Glutamatergic neuron (in vitro differentiated cells): Measurements from ENCODE around the gene SYNJ2. TPM values are rescaled to one million over a fixed set of nuclear protein-coding genes. Genes with fewer than 3 reads are reported as not detected.

Experiments
- DNase-seq: peaks from one replicate; pipeline ENCODE4 v3.0.0; 2022
- H3K27ac Mint-ChIP-seq: one replicate; pipeline ENCODE4 v1.8.0; 2020; ENCODE audit warnings: mild to moderate bottlenecking, mixed read lengths, inconsistent platforms; ENCODE audit not compliant: unreplicated experiment
- H3K27me3 Mint-ChIP-seq: one replicate; pipeline ENCODE4 v1.8.0; 2020; ENCODE audit warnings: mild to moderate bottlenecking, moderate library complexity, mixed read lengths, inconsistent platforms; ENCODE audit not compliant: unreplicated experiment
- H3K36me3 Mint-ChIP-seq: one replicate; pipeline ENCODE4 v1.8.0; 2020; ENCODE audit warnings: mild to moderate bottlenecking, mixed read lengths, inconsistent platforms; ENCODE audit not compliant: unreplicated experiment
- H3K4me1 Mint-ChIP-seq: one replicate; pipeline ENCODE4 v1.8.0; 2020; ENCODE audit warnings: mild to moderate bottlenecking, low read depth, mixed read lengths, inconsistent platforms; ENCODE audit not compliant: unreplicated experiment
- H3K4me3 Mint-ChIP-seq: one replicate; pipeline ENCODE4 v1.8.0; 2020; ENCODE audit warnings: mild to moderate bottlenecking, mixed read lengths, inconsistent platforms; ENCODE audit not compliant: unreplicated experiment
- H3K9me3 Mint-ChIP-seq: one replicate; pipeline ENCODE4 v1.8.0; 2020; ENCODE audit warnings: mild to moderate bottlenecking, moderate library complexity, mixed read lengths, inconsistent platforms; ENCODE audit not compliant: unreplicated experiment
- total RNA-seq: library from RNA; stranded (reverse); fragmentation: NEBNext Ultra II Directional; extraction: Animal tissue kit (Norgen Biotek cat#: 25700); gene quantifications from one replicate; pipeline ENCODE4 v1.2.1, GENCODE V29; 2021; ENCODE audit not compliant: unreplicated experiment
- TF ChIP-seq, protein P1 (sequence below): fragments of 200-600 bp; sonication (generic); IDR thresholded peaks from one replicate; pipeline ENCODE4 v1.5.0; 2021; ENCODE audit not compliant: partially characterized antibody, unreplicated experiment

Gene SYNJ2
- total RNA-seq, 1 donor from 2014 or later, result 2.4 TPM

DNA sequence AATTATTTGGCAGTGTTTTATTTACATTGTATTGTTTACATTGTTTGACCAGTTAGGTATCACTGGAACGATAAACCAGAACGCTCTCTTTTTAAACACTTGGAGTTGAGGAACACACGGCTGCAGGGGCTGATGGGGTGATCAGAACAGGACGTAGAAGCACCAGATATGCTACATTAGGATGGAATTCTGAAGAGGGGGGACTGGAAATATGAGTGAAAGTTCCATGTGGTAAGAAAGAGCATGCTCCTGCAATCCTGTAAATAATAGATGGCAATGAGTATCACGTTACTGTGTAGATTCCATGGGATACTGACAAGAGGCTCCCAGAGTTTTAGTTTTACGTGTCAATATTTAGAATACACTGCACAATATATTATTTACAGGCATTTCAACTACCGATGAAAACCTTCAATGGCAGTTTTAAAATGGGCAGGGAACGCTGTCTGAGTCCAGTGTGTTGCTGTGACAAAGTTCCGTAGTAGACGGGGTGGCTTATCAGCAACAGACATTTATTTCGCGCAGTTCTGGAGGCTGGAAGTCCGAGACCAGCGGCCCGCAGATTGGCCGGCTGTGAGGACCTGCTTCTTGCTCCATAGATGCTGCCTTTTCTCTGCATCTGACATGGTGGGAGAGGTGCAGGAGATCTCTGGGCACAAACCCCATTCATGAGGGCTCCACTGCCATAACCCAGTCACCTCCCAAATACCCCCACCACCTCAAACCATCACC is 43.1 kb downstream of the SYNJ2 start:
- H3K4me1 Mint-ChIP-seq, result peaks cover 13% of the 10 kb centered on the region
- peaks cover 7% of the 10 kb centered on the region for H3K9me3 Mint-ChIP-seq
- H3K36me3 Mint-ChIP-seq, result peaks cover 4% of the 10 kb centered on the region
- DNase-seq, result no peak
- H3K27me3 Mint-ChIP-seq, result peaks cover 9% of the 10 kb centered on the region
- no peak overlapping the region for H3K4me3 Mint-ChIP-seq
- H3K27ac Mint-ChIP-seq, result no peak overlapping the region
- TF ChIP-seq, protein P1, sequence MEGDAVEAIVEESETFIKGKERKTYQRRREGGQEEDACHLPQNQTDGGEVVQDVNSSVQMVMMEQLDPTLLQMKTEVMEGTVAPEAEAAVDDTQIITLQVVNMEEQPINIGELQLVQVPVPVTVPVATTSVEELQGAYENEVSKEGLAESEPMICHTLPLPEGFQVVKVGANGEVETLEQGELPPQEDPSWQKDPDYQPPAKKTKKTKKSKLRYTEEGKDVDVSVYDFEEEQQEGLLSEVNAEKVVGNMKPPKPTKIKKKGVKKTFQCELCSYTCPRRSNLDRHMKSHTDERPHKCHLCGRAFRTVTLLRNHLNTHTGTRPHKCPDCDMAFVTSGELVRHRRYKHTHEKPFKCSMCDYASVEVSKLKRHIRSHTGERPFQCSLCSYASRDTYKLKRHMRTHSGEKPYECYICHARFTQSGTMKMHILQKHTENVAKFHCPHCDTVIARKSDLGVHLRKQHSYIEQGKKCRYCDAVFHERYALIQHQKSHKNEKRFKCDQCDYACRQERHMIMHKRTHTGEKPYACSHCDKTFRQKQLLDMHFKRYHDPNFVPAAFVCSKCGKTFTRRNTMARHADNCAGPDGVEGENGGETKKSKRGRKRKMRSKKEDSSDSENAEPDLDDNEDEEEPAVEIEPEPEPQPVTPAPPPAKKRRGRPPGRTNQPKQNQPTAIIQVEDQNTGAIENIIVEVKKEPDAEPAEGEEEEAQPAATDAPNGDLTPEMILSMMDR, result no peak

DNA sequence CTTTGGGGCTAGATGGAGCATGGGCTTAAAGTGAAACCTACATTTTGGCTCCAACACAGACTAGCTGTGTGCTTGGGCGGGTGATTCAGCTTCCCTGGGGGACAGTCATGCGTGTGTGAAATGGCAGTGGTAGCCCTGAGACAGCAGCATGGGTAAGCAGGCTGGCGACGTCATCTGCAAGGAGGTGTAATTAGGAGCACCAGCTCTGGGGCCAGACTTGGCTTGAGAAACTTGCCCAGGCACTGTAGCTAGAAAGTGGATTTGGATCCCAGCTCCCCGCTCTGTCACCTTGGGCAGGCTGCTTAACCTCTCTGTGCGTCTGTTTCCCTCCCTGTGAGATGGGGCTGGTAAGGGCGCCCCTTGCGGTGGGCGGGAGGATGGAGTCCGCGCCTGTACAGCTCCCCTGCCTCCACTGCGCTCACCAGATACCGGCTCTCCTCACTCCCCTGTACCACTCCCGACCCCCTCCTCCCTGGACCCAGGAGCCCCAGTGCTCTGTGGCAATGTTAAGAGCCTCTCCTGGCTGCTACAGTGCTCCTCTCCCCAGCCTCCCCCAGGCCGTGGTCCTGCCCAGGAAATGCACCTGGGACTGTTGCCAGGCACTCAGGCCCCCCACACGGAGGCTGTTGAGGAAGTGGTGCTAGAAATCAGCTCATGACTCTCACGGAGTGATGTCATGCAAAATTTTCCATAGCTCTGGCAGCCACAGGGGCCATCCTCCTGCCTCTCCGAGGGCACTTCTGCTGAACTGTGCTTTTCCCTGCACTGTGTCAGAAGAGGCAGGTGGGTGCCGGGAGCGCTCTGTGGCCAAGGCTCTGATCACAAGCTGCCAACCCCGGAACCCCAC is 44.6 kb downstream of the SYNJ2 start:
- TF ChIP-seq, protein P1, result no peak
- peaks cover 18% of the 10 kb centered on the region for H3K4me1 Mint-ChIP-seq
- no peak for DNase-seq
- H3K9me3 Mint-ChIP-seq, result peaks cover 4% of the 10 kb centered on the region
- H3K36me3 Mint-ChIP-seq, result no peaks in the 10 kb centered on the region
- H3K27ac Mint-ChIP-seq, result no peak overlapping the region
- peaks cover 11% of the 10 kb centered on the region for H3K27me3 Mint-ChIP-seq
- H3K4me3 Mint-ChIP-seq, result no peak overlapping the region

DNA sequence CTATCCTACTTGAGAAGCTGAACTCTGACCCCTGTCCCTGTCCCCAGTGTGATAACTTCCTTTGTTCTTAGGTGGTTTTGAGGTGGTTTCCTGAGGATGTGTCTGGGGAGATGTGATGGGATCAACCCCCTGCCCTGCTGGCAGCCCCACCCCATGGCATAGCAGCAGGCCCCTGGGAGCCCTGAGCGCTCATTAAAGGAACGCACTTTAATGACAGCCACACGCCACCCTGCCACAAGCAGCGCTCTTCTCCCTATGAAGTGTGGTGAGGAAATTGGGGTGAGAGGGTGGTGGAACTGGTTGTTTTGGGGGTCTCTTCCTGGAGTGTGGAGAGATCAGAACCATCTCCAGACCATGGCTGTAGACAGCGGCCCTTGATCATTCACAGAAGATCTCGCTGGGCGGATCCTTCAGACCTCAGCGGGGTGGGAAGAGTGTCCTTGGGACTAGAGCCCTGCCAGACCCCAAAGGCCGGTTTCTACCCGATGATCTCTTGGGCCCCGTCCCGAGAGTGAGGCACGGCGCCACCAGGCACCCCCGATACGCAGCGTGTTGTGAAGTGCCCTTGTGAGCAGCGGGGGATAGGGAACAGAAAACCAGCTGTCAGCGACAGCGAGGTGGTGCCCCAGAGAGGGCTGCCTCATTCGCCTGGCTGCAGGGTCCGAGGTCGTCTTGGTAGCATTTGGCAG is 45.4 kb downstream of the SYNJ2 start:
- Mint-ChIP-seq H3K27me3 (peaks cover 11% of the 10 kb centered on the region), H3K36me3 (no peaks in the 10 kb centered on the region), H3K4me1 (peaks cover 25% of the 10 kb centered on the region), H3K4me3 (no peak overlapping the region), H3K27ac (no peak overlapping the region), H3K9me3 (peaks cover 9% of the 10 kb centered on the region)
- no peak for DNase-seq
- TF ChIP-seq, protein P1, result no peak

DNA sequence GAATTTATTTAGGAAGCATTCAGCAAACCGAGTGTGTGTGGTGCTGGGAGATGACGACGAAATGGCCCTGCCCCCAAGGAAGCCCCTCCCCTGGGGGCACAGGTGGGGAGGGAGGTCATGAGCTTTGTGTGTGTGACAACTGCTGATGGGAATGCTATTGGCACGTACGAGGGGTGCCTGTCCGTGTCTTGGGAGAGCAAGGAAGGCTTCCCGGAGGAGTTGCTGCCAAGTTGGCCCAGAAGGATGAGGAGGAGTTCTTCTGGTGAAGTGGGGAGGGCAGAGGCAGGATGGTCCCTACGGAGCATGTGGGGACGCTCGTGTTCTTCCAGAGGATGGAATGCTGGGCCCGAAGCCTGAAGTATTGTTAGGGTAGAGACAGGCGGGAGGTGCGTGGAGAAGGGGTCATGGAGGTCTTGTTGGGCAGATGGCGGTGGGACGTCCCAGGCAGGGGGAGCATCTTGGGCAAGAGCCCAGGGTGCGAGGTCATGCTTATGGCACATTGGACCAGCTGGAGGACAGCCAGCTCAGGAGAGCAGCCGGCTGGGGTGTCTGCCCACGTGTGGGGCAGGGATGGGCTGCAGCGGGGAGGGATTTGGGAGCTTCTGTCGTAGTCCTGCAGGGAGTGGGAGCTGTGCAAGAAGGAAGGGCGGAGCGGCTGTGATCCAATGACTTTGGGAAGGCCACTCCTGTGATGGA is 46.1 kb downstream of the SYNJ2 start:
- Mint-ChIP-seq H3K27me3 (peaks cover 11% of the 10 kb centered on the region), H3K36me3 (no peaks in the 10 kb centered on the region), H3K4me3 (no peak overlapping the region), H3K9me3 (peaks cover 9% of the 10 kb centered on the region), H3K4me1 (peaks cover 29% of the 10 kb centered on the region), H3K27ac (no peak overlapping the region)
- TF ChIP-seq, protein P1, result no peak
- DNase-seq, result no peak
